Activated CD8-positive, alpha-beta memory T cell treated with anti-CD3 and anti-CD28 coated beads, Interleukin-2, amount 50 U/mL, for 48 hours (primary cell): ENCODE data around the gene POM121C.
"Not testable (repeated sequence)": the region's sequence is repeated elsewhere in the genome, so short reads cannot be mapped to it uniquely, and the experiment has no call there.

Source experiments
- DNase-seq: peaks from one replicate; pipeline ENCODE4 v3.0.0-alpha.2; 2020

POM121C gene

GRCh38 chr7:75374519-75375317, 111.4 kb downstream of the POM121C start:
- DNase-seq = not testable (repeated sequence)

GRCh38 chr7:75374144-75374518, 112.0 kb downstream of the POM121C start:
- not testable (repeated sequence) for DNase-seq

- DNase-seq = not testable (repeated sequence)
These were observed 118.8 kb downstream of the POM121C start for GRCh38 chr7:75367313-75367712.
